Kidney tubule cell (primary cell): ENCODE results near the gene SLC35F3.
A peak's percentile ranks its signal among the peaks of the same experiment; 100 is the strongest.
"Not testable (repeated sequence)": the region's sequence is repeated elsewhere in the genome, so short reads cannot be mapped to it uniquely, and the experiment has no call there.

ENCODE experiments used
- DNase-seq: peaks from one replicate; pipeline ENCODE4 v3.0.0-alpha.2; 2018; ENCODE audit warnings: low spot score

The SLC35F3 gene

DNA sequence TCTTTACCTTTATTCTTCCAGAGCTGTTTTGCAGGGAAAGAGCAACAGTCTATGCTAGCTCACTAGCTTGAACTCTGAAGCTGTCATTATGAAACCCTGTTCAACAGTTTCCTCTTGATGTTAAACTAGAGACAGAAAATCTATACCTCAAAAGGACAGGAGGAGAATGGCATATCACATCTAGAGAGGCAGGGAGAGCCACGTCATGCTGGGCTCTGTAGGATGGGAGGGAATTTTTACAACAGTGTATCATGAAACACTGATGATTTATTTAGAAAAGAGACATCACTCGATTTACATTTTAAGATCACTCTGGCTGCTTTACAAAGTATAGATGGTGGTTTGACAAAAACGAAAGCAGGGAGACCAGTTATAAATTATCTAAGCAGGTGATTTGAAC, 243.9 kb downstream of the SLC35F3 start:
- DNase-seq: no peak

- no peak for DNase-seq
Observed at GRCh38 chr1:234148816-234149215, 244.3 kb downstream of the SLC35F3 start.

- DNase-seq: peak; percentile 32
Observed at GRCh38 chr1:234149217-234149616, 244.7 kb downstream of the SLC35F3 start.

GRCh38 chr1:234150892-234151291, 246.4 kb downstream of the SLC35F3 start:
- DNase-seq: no peak

DNA sequence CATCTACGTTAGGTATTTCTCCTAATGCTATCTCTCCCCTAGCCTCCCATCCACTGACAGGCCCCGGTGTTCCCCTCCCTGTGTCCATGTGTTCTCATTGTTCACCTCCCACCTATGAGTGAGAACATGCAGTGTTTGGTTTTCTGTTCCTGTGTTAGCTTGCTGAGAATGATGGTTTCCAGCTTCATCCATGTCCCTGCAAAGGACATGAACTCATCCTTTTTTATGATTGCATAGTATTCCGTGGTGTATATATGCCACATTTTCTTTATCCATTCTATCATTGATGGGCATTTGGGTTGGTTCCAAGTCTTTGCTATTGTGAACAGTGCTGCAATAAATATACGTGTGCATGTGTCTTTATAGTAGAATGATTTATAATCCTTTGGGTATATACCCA, 247.9 kb downstream of the SLC35F3 start:
- DNase-seq: not testable (repeated sequence)

GRCh38 chr1:234154320-234155251, 250.1 kb downstream of the SLC35F3 start:
- peak; percentile 80 for DNase-seq

DNA sequence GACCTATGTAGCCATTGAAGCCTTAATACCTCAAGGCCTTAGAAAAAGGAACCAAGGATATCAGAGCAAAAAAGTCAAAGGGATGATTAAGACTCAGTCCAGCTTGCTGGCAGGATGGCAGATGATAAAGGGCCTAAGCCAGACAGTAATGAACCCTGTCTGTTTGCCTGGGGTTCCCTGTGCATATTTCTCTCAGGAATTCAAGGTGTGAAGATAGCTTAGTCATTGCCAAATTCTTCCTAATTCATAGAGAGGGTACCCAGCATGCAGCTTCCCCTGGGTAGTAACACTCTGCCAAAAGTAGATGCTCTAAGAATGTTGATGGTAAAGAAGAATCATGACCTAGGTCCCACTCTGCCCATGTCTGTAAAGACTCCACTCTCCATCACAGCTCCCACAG, 258.2 kb downstream of the SLC35F3 start:
- DNase-seq: no peak

- no peak for DNase-seq
Observed at GRCh38 chr1:234163267-234163919, 258.9 kb downstream of the SLC35F3 start.

DNA sequence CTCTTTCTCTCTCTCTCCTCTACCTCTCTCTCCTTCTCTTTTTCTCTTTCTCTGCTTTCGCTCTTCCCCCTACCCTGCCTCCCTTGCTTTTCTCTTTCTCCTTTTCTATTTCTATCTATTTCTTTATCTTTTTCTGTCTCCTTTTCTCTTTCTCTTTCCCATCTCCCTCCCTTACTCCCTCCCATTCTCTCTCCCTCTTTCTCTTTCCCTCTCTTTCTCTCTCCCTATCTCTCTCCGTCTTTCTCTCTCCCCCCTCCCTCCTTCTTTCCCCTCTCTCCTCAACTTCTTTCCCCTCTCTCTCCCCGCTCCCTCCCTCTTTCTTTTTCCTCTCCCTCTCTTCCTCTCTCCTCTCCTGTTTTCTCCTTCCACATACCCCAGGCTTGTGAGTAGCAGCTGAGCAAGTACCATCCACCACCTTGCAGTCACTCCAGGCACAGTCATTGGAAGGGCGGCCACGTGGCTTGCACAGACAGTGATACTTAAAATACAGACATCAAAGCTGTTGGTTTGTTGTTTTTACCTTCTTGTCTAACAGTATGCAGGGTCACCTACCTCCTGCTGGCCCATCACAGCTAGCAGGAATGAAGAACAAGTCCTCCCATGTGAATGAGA, 259.7 kb downstream of the SLC35F3 start:
- no peak for DNase-seq

DNA sequence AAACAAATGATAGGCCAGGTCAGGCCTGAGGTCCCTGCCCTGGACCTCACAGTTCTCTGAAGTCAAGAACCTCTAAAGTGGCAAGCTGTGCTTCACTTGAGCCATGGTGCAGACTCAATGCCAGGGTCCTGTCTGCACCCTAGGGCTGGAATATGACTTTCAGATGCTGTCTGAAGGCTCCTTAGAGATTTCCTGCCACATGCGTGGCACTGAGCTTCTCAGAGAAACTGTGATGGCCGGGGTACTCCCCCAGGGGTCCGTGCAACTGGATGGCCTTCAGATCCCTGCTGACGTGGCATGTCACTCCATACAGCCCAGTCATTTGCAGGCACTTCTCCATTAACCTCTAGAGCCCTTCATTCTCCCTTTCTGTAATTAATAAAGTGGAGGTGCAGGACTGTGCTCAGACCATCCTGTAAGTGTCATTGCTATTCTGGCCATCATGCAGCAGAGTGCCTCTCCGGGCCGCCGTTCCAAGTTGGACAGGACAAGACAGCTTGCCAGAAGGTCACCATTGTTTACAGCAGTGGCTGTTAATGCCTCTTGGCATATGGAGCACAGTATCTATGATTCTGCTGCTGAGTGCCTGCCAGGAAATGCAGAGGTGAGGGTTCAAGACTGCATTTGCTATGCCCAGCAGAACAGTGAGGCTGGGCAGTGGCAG, 263.7 kb downstream of the SLC35F3 start:
- no peak for DNase-seq

GRCh38 chr1:234169161-234169849, 264.8 kb downstream of the SLC35F3 start:
- peak; percentile 22 for DNase-seq

DNA sequence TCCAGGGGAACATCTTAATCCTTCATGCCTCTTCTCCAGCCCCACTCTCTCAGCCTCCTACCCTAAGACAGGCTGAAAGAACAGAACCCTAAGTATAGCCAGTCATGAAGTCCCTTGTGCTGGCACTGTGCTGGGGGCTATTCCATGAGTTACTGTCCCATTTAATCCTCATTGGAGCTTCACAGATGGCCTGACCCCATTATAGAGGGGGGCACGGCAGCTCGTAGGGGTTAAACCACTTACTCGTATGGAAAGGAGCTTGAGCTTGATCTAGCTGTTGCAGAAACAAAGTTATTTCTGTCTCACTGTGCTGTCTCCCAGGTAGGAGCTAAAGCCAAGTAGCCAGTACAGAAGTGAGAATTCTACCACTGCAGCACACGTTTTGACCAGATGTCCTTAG, 265.6 kb downstream of the SLC35F3 start:
- DNase-seq: no peak

DNA sequence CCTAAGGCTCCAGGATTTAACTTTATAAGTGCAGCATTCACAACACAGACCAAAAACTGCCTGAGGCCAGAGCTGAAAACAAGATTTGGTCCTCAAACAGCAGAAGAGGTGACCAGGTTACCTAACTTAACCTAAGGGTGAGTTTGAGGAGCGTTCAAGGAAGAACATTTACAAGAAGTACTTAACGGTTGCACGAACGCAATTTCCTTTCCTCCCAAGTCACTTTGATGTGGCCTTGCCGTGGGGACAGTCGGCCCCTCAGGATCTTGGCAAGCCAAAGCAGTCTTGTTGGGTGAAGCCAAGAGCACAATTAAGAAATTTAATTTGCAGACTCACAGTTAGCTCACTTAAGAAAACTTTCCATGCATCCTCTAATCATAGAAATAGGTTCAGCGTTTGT, 266.1 kb downstream of the SLC35F3 start:
- DNase-seq: no peak

- no peak for DNase-seq
Observed at GRCh38 chr1:234173968-234174367, 269.5 kb downstream of the SLC35F3 start.

GRCh38 chr1:234175363-234175762, 270.9 kb downstream of the SLC35F3 start:
- DNase-seq: no peak

- peak; percentile 20 for DNase-seq
Observed at GRCh38 chr1:234176000-234176399, 271.5 kb downstream of the SLC35F3 start.

DNA sequence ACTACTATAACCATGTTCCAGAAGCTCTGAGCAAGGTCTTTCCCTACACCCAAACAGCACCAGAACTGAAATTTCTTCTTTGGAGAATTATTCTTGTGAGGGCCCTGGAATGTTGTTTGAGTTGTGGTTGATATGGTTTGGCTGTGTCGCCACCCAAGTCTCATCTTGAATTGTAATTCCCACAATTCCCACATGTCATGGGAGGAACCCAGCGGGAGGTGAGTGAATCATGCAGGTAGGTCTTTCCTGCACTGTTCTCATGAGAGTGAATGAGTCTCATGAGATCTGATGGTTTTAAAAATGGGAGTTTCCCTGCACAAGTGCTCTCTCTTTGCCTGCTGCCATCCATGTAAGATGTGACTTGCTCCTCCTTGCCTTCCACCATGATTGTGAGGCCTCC, 272.4 kb downstream of the SLC35F3 start:
- peak; percentile 42 for DNase-seq

- DNase-seq: no peak
Observed at GRCh38 chr1:234185438-234185837, 281.0 kb downstream of the SLC35F3 start.

GRCh38 chr1:234186037-234186688, 281.7 kb downstream of the SLC35F3 start:
- peak; percentile 97 for DNase-seq

- peak; percentile 47 for DNase-seq
Observed at GRCh38 chr1:234188454-234188792, 283.9 kb downstream of the SLC35F3 start.

DNA sequence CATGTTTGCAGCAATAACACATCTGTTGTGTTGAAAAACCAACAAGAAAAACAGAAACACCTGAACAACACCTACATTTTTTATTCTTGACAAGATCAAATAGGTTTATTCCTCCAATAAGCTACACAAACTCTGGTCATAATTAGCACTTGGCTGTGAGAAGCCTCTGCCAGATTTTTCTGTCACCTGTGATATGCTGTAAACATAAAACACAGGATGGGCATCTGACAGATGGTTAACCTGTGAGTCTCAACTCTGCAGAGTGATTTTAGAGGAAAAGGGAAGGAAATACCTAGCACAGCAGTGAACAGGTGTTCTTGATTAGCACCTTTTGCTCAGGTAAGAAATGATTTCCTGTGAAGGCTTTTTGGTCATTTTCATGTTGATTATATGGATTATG, 293.4 kb downstream of the SLC35F3 start:
- no peak for DNase-seq
